HepG2 (cell line): ENCODE results near the gene VWCE. TPM values are rescaled to one million over a fixed set of nuclear protein-coding genes. Genes with fewer than 3 reads are reported as not detected.

Experiments
- ATF3 ChIP-seq: sonication (generic); formaldehyde crosslinking; IDR thresholded peaks from 2 replicates; pipeline ENCODE4 v1.4.0; 2020; ENCODE audit warnings: missing genetic modification reagents
- BHLHE40 ChIP-seq: IDR thresholded peaks from 2 replicates; pipeline ENCODE4 v1.6.1; 2011; ENCODE audit warnings: low read length, improper control_type of control experiment
- EZH2 ChIP-seq: conservative IDR thresholded peaks from 2 replicates; pipeline ENCODE4 v1.6.1; 2012; ENCODE audit warnings: mild to moderate bottlenecking, low read depth, low read length, moderate library complexity
- FOXM1 ChIP-seq: sonication (generic); formaldehyde crosslinking; IDR thresholded peaks from 2 replicates; pipeline ENCODE4 v1.5.0; 2020; ENCODE audit warnings: missing genetic modification reagents
- GTF2F1 ChIP-seq: fragments of 150-350 bp; IDR thresholded peaks from 2 replicates; pipeline ENCODE4 v1.6.1; 2014; ENCODE audit warnings: low read length
- HNF4G ChIP-seq, 2 experiments: sonication (generic) in 1 of 2; formaldehyde crosslinking in 1 of 2; IDR thresholded peaks; 2 replicates each; pipeline versions ENCODE4 v1.4.0 to v1.6.1; 2011 to 2020; ENCODE audit warnings: borderline replicate concordance in 2 of 2, low read depth in 2 of 2, mild to moderate bottlenecking in 2 of 2, low read length in 1 of 2, missing genetic modification reagents in 1 of 2, moderate library complexity in 1 of 2
- HOXD1 ChIP-seq: sonication (generic); formaldehyde crosslinking; IDR thresholded peaks from 2 replicates; pipeline ENCODE4 v1.5.0; 2020; ENCODE audit warnings: missing genetic modification reagents
- MTA3 ChIP-seq: sonication (generic); formaldehyde crosslinking; IDR thresholded peaks from 2 replicates; pipeline ENCODE4 v1.4.0; 2020; ENCODE audit warnings: missing genetic modification reagents
- NCOA1 ChIP-seq: sonication (generic); formaldehyde crosslinking; IDR thresholded peaks from 2 replicates; pipeline ENCODE4 v1.9.0; 2021; ENCODE audit warnings: missing genetic modification reagents
- NCOA2 ChIP-seq: sonication (generic); formaldehyde crosslinking; IDR thresholded peaks from 2 replicates; pipeline ENCODE4 v1.8.0; 2022; ENCODE audit warnings: inconsistent platforms
- NR2F2 ChIP-seq: IDR thresholded peaks from 2 replicates; pipeline ENCODE4 v1.6.1; 2012; ENCODE audit warnings: low read depth, inconsistent platforms, borderline replicate concordance
- PAX8 ChIP-seq: sonication (generic); formaldehyde crosslinking; IDR thresholded peaks from 2 replicates; pipeline ENCODE4 v1.8.0; 2022; ENCODE audit warnings: mild to moderate bottlenecking, missing genetic modification reagents, borderline replicate concordance
- PCBP2 ChIP-seq: fragments of 200-400 bp; formaldehyde crosslinking; optimal IDR thresholded peaks from 2 replicates; pipeline ENCODE3; 2018; ENCODE audit warnings: low read length, low read depth; ENCODE audit not compliant: poor library complexity, severe bottlenecking
- PPARG ChIP-seq: conservative IDR thresholded peaks from 2 replicates; pipeline ENCODE4 v1.6.1; 2016; ENCODE audit warnings: missing biosample characterization, missing genetic modification reagents
- RFX1 ChIP-seq: fragments of 450-650 bp; IDR thresholded peaks from 2 replicates; pipeline ENCODE4 v1.6.1; 2017
- RNF2 ChIP-seq: fragments of 450-650 bp; conservative IDR thresholded peaks from 2 replicates; pipeline ENCODE4 v1.6.1; 2016; ENCODE audit warnings: low read depth
- SAFB2 ChIP-seq: sonication (generic); formaldehyde crosslinking; IDR thresholded peaks from 2 replicates; pipeline ENCODE4 v1.5.1; 2020; ENCODE audit warnings: missing genetic modification reagents, low read depth, mild to moderate bottlenecking, borderline replicate concordance
- SMARCE1 ChIP-seq: fragments of 450-650 bp; IDR thresholded peaks from 2 replicates; pipeline ENCODE4 v1.6.1; 2017; ENCODE audit warnings: borderline replicate concordance
- SMYD3 ChIP-seq: sonication (generic); formaldehyde crosslinking; IDR thresholded peaks from 2 replicates; pipeline ENCODE4 v1.8.1; 2023; ENCODE audit warnings: mild to moderate bottlenecking, missing genetic modification reagents
- SOX5 ChIP-seq: IDR thresholded peaks from 2 replicates; pipeline ENCODE4 v1.6.1; 2016; ENCODE audit warnings: borderline replicate concordance
- TAF15 ChIP-seq: fragments of 200-400 bp; formaldehyde crosslinking; IDR thresholded peaks from one replicate; pipeline ENCODE4 v1.6.1; 2018; ENCODE audit warnings: mild to moderate bottlenecking, low read depth, low read length; ENCODE audit not compliant: poor library complexity, severe bottlenecking
- ZBTB21 ChIP-seq: sonication (generic); formaldehyde crosslinking; IDR thresholded peaks from 2 replicates; pipeline ENCODE4 v1.4.0; 2020; ENCODE audit warnings: missing genetic modification reagents
- ZBTB39 ChIP-seq: sonication (generic); formaldehyde crosslinking; IDR thresholded peaks from 2 replicates; pipeline ENCODE4 v1.5.0; 2020; ENCODE audit warnings: missing genetic modification reagents
- ZFP1 ChIP-seq: IDR thresholded peaks from 2 replicates; pipeline ENCODE4 v1.6.1; 2016
- ZIK1 ChIP-seq: sonication (generic); formaldehyde crosslinking; IDR thresholded peaks from 2 replicates; pipeline ENCODE4 v1.5.0; 2020; ENCODE audit warnings: mild to moderate bottlenecking, low read depth, missing genetic modification reagents, borderline replicate concordance
- ZNF17 ChIP-seq: sonication (generic); formaldehyde crosslinking; IDR thresholded peaks from 2 replicates; pipeline ENCODE4 v1.5.0; 2020; ENCODE audit warnings: mild to moderate bottlenecking, missing genetic modification reagents
- ZNF33B ChIP-seq: sonication (generic); formaldehyde crosslinking; IDR thresholded peaks from 2 replicates; pipeline ENCODE4 v1.5.1; 2020; ENCODE audit warnings: mild to moderate bottlenecking, missing genetic modification reagents
- ZNF382 ChIP-seq: sonication (generic); formaldehyde crosslinking; IDR thresholded peaks from 2 replicates; pipeline ENCODE4 v1.5.0; 2020; ENCODE audit warnings: missing genetic modification reagents, mild to moderate bottlenecking, borderline replicate concordance
- ZNF432 ChIP-seq: sonication (generic); formaldehyde crosslinking; IDR thresholded peaks from 2 replicates; pipeline ENCODE4 v1.5.0; 2020; ENCODE audit warnings: missing genetic modification reagents, mild to moderate bottlenecking, borderline replicate concordance
- ZNF570 ChIP-seq: sonication (generic); formaldehyde crosslinking; IDR thresholded peaks from 2 replicates; pipeline ENCODE4 v1.4.0; 2020; ENCODE audit warnings: mild to moderate bottlenecking, missing genetic modification reagents, borderline replicate concordance
- ZNF75D ChIP-seq: sonication (generic); formaldehyde crosslinking; IDR thresholded peaks from 2 replicates; pipeline ENCODE4 v1.8.1; 2023; ENCODE audit warnings: missing genetic modification reagents, mild to moderate bottlenecking, borderline replicate concordance
- ZNF839 ChIP-seq: sonication (generic); formaldehyde crosslinking; IDR thresholded peaks from 2 replicates; pipeline ENCODE4 v1.4.0; 2020; ENCODE audit warnings: missing genetic modification reagents, mild to moderate bottlenecking, borderline replicate concordance
- polyA plus RNA-seq, 8 experiments: library from polyadenylated mRNA; depleted of rRNA in 3 of 8; stranded (reverse) in 7 of 8; unstranded in 1 of 8; fragments of >200 nt; fragmentation: Illumina TruSeq in 4 of 8; extraction: Trizol in 4 of 8; gene quantifications; 2 replicates each; pipeline versions ENCODE4 v1.2.1 to v1.2.3, GENCODE V29; 2011 to 2016; ENCODE audit warnings: low read depth in 4 of 8, missing spikeins in 1 of 8, mixed read lengths in 1 of 8; ENCODE audit not compliant: insufficient read depth in 1 of 8
- total RNA-seq, 5 experiments: library from RNA; depleted of rRNA; stranded (reverse); fragments of >200 nt; fragmentation: Illumina TruSeq; extraction: Trizol; gene quantifications; 2 replicates each; pipeline ENCODE4 v1.2.3, GENCODE V29; 2016; ENCODE audit warnings: low read depth in 1 of 5

VWCE gene
- total and polyA plus RNA-seq, 2 of the 13 experiments (the other 11 are each of a cell fraction or from before 2014, with no cell fraction given) = 27.6 to 58.3 TPM

- TF ChIP-seq ZNF839 (no peak), MTA3 (no peak), TAF15 (no peak), HNF4G (IDR thresholded peaks at IDR 0.05; ENCODE audit: borderline replicate concordance, low read depth, low read length) (no peak), HNF4G (CRISPR knock-in tag; IDR thresholded peaks at IDR 0.05; ENCODE audit: borderline replicate concordance, low read depth) (no peak), GTF2F1 (no peak), SOX5 (CRISPR knock-in tag) (no peak), HOXD1 (CRISPR knock-in tag) (no peak), FOXM1 (no peak), BHLHE40 (no peak), ZBTB39 (CRISPR knock-in tag) (no peak), NR2F2 (no peak), SMYD3 (CRISPR knock-in tag) (0 out of 2 replicates have a peak, but pooled peaks have one; percentile 65), ZIK1 (no peak), PCBP2 (no peak), ZNF432 (CRISPR knock-in tag) (no peak), SAFB2 (no peak), ZNF33B (no peak), ZNF17 (CRISPR knock-in tag) (no peak), ZNF382 (CRISPR knock-in tag) (no peak), NCOA2 (CRISPR knock-in tag) (peak; percentile 33; the same call in 1 of the 2 replicates), PAX8 (no peak), PPARG (CRISPR knock-in tag) (peak; percentile 37; the same call in 1 of the 2 replicates), ZBTB21 (CRISPR knock-in tag) (no peak), NCOA1 (CRISPR knock-in tag) (no peak), ZFP1 (CRISPR knock-in tag) (no peak), ATF3 (no peak), RFX1 (no peak), ZNF75D (CRISPR knock-in tag) (no peak), SMARCE1 (no peak), ZNF570 (CRISPR knock-in tag) (no peak), RNF2 (no peak), EZH2 (no peak)
These were observed 41.2 kb upstream of the VWCE start (continued) for GRCh38 chr11:61336171-61336935.
